Measurements from ENCODE around the gene PLD3. TPM values are rescaled to one million over a fixed set of nuclear protein-coding genes. Genes with fewer than 3 reads are reported as not detected.
A peak's percentile ranks its signal among the peaks of the same experiment; 100 is the strongest.

The PLD3 gene
- total and polyA plus RNA-seq, 2 donors (not counting 3 experiments of a cell fraction or from before 2014, with no cell fraction given), result 166 to 479 TPM

DNA sequence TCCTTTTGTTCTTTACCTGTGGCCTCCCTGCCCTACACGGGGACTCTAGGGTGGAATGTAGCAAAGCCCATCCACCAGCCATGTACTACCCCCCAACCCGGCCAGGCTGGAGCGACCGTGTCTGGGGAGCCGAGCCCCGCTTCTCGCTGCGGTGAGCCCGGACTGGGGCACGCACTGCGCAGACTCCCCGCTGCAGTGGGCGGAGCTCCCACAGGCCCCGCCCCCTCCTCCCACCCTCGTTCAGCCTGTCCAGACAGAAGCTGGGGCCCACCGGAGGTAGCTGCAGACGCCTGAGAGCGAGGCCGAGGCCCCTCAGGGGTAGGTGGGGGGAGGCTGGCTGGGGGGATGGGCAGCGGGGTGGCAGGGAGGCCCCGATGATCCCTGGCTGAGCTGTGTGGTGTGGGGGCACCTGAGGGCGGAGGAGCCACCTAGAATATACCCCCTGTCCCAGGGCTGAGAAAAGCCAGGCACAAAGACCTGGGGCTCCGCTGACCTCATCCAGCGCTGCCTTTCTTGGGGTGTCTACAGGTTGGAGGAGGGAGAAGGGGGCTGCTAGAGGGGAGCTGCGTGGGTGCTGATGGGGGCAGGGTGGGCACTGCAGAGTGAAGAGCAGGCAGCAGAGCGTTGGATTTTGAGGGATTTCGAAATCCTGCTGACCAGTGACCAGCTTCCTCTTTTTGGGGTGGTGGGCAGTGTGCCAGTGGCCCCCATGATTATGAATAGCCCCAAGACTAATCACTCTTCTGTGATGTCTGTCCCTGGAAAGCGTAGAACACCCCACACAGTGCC lies 17.3 kb downstream of the PLD3 start:
- peak overlapping the region; percentile 32 to 73 (median 63) for H3K4me3 ChIP-seq (replicated peaks in 1 of 3; ENCODE audit: insufficient read depth in 1 of 3, low read depth in 1 of 3, low read length in 3 of 3)
- ChIA-PET POLR2A (interaction anchor here (0.7 to 1.1 kb wide), 4 partner anchors 10 to 100 kb away, joined by 3 to 6 read pairs (median 4); partner anchors contain the start of genes BLVRB, C19orf47, PLD3 and SERTAD1), CTCF (interaction anchor here (0.6 to 1.7 kb wide), 6 partner anchors 9 to 381 kb away, joined by 3 to 5 read pairs (median 3); no protein-coding TSS in a partner anchor)
- dilution Hi-C loops (cut with MboI; ENCODE audit: extremely low pct_ligation_motif_present, low sequenced_read_pairs), result no loop called here
- TF ChIP-seq JUN (IDR thresholded peaks at IDR 0.05; ENCODE audit: borderline replicate concordance, insufficient read depth, insufficient read length, low read depth), result no peak
- TF ChIP-seq CTCF (IDR thresholded peaks at IDR 0.05; ENCODE audit: extremely low read depth in 1 of 2, insufficient read depth in 1 of 2, low read depth in 1 of 2, low read length in 2 of 2), result no peak
- TF ChIP-seq, protein P1, sequence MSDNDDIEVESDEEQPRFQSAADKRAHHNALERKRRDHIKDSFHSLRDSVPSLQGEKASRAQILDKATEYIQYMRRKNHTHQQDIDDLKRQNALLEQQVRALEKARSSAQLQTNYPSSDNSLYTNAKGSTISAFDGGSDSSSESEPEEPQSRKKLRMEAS (IDR thresholded peaks at IDR 0.05; ENCODE audit: insufficient read depth, insufficient read length), result no peak
- peak; percentile 71 for TF ChIP-seq POLR2A (IDR thresholded peaks at IDR 0.05; ENCODE audit: low read depth, low read length)
- no peak for TF ChIP-seq EZH2 (IDR thresholded peaks at IDR 0.05; ENCODE audit: borderline replicate concordance, low read depth, low read length, severe bottlenecking)
- TF ChIP-seq POLR2AphosphoS5 (IDR thresholded peaks at IDR 0.05; ENCODE audit: insufficient read depth, low read depth, low read length), result peak; percentile 71
- no peak for TF ChIP-seq GATA2 (IDR thresholded peaks at IDR 0.05; ENCODE audit: insufficient read depth, insufficient read length, low read depth, low read length)
- TF ChIP-seq MYC (IDR thresholded peaks at IDR 0.05; ENCODE audit: low read depth, low read length), result no peak
- no peak for TF ChIP-seq FOS (IDR thresholded peaks at IDR 0.05; ENCODE audit: borderline replicate concordance, insufficient read depth, low read length)
- peak overlapping the region; percentile 94 for H3K4me2 ChIP-seq (ENCODE audit: insufficient read depth, low read length)
- no peaks in the 10 kb centered on the region for H3K27me3 ChIP-seq (ENCODE audit: control insufficient read depth in 2 of 2, insufficient read depth in 2 of 2, low read length in 2 of 2)
- peak; percentile 89 for DNase-seq (ENCODE audit: low read depth, low spot score)
- BruUV-seq (replicated peaks), result no TSS peak
- H3K9me3 ChIP-seq (replicated peaks; ENCODE audit: control insufficient read depth, insufficient read depth, low read length), result no peaks in the 10 kb centered on the region
- no peaks in the 10 kb centered on the region for H3K9me1 ChIP-seq (replicated peaks; ENCODE audit: control insufficient read depth, extremely low read depth, insufficient read depth, low read length)
- H3K27ac ChIP-seq (ENCODE audit: insufficient read depth, low read depth, low read length), result no peak overlapping the region
- H3K9ac ChIP-seq (replicated peaks; ENCODE audit: extremely low read depth, insufficient read depth, low read length), result peak overlapping the region; percentile 68
- peak; percentile 86 for FAIRE-seq
- intact Hi-C loops (cut with micrococcal nuclease), result loop anchor here (5.0 kb wide), 1 partner anchor 36 kb away; no protein-coding TSS in a partner anchor
- H2AFZ ChIP-seq (ENCODE audit: low read depth, low read length), result peak overlapping the region; percentile 98
- no peaks in the 10 kb centered on the region for H4K20me1 ChIP-seq (replicated peaks; ENCODE audit: control insufficient read depth, extremely low read depth, insufficient read depth, low read length)
- H3K79me2 ChIP-seq (ENCODE audit: control insufficient read depth, insufficient read depth, low read length), result no peaks in the 10 kb centered on the region
- peaks cover 0 to 6% of the 10 kb centered on the region in 2 experiments for H3K36me3 ChIP-seq (ENCODE audit: control insufficient read depth in 2 of 2, extremely low read depth in 1 of 2, insufficient read depth in 2 of 2, low read length in 2 of 2)
- H3K4me1 ChIP-seq (ENCODE audit: control insufficient read depth, extremely low read depth, insufficient read depth, low read length), result peaks cover 3% of the 10 kb centered on the region

Measured in endothelial cell of umbilical vein (primary cell).